Measurements from ENCODE around the gene RBFOX1. TPM values are rescaled to one million over a fixed set of nuclear protein-coding genes. Genes with fewer than 3 reads are reported as not detected.

RBFOX1 gene
- total and polyA plus RNA-seq, 4 experiments from 2014 or later: not detected

GRCh38 chr16:7624871-7625766, 292.5 kb downstream of the RBFOX1 start:
- ChIA-PET CTCF (ENCODE audit: partially characterized antibody) (no interaction called here), POLR2A (ENCODE audit: partially characterized antibody) (no interaction called here)
- intact Hi-C loops (cut with micrococcal nuclease): no loop called here
- Histone ChIP-seq H3K4me1 (ENCODE audit: insufficient read depth, low read length) (no peaks in the 10 kb centered on the region), H3K4me3 (ENCODE audit: low read length in 2 of 2) (no peak overlapping the region), H3K27me3 (ENCODE audit: insufficient read depth, low read length) (no peaks in the 10 kb centered on the region), H3K9me3 (ENCODE audit: control insufficient read depth in 1 of 2, low read length in 2 of 2) (no peaks in the 10 kb centered on the region), H3K27ac (ENCODE audit: low read depth, low read length) (no peak overlapping the region), H3K36me3 (ENCODE audit: insufficient read depth, low read length) (no peaks in the 10 kb centered on the region)
- peaks cover under 1 to 19% (median 9%) of the 10 kb centered on the region in 8 donors for H3K9me3 Mint-ChIP-seq
- H3K36me3 Mint-ChIP-seq: no peaks in the 10 kb centered on the region
- peaks cover 0 to 3% (median 0%) of the 10 kb centered on the region in 4 donors for H3K4me1 Mint-ChIP-seq
- no peak overlapping the region for H3K27ac Mint-ChIP-seq
- no peaks in the 10 kb centered on the region for H3K27me3 Mint-ChIP-seq
- H3K4me3 Mint-ChIP-seq: no peak overlapping the region
- DNase-seq: no peak

- H3K9me3 Mint-ChIP-seq: peaks cover 0 to 25% (median 12%) of the 10 kb centered on the region in 8 donors
- Histone ChIP-seq H3K27ac (ENCODE audit: low read depth, low read length) (no peak overlapping the region), H3K36me3 (ENCODE audit: insufficient read depth, low read length) (no peaks in the 10 kb centered on the region), H3K27me3 (ENCODE audit: insufficient read depth, low read length) (no peaks in the 10 kb centered on the region), H3K9me3 (ENCODE audit: control insufficient read depth in 1 of 2, low read length in 2 of 2) (no peaks in the 10 kb centered on the region), H3K4me1 (ENCODE audit: insufficient read depth, low read length) (no peaks in the 10 kb centered on the region), H3K4me3 (ENCODE audit: low read length in 2 of 2) (no peak overlapping the region)
- no peak overlapping the region for H3K4me3 Mint-ChIP-seq
- peaks cover 0 to 3% (median 0%) of the 10 kb centered on the region in 4 donors for H3K4me1 Mint-ChIP-seq
- no peaks in the 10 kb centered on the region for H3K27me3 Mint-ChIP-seq
- intact Hi-C loops (cut with micrococcal nuclease): no loop called here
- ChIA-PET POLR2A (ENCODE audit: partially characterized antibody) (no interaction called here), CTCF (ENCODE audit: partially characterized antibody) (no interaction called here)
- H3K36me3 Mint-ChIP-seq: no peaks in the 10 kb centered on the region
- DNase-seq: no peak
- no peak overlapping the region for H3K27ac Mint-ChIP-seq
These were observed 296.3 kb downstream of the RBFOX1 start for GRCh38 chr16:7628981-7629380.

GRCh38 chr16:7629571-7629970, 296.9 kb downstream of the RBFOX1 start:
- intact Hi-C loops (cut with micrococcal nuclease): no loop called here

DNA sequence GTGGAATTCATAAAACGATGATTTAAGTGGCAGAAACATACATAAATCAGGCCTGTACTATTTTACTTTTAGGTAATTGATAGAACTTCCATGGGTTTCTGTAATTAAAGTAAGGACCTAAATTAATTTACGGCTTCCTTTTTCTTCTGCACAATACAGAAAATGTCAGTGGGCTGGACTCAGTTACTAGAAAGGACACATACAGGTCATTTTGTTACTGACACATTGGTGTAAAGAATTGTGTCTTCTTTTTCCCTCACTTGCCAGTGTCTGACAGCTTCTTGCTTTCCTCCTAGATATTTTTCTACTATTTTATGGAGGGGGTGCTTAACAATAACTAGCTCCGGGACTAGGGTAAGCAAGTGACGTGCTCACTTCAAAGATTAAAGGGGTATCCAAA, 304.8 kb downstream of the RBFOX1 start:
- POLR2A ChIA-PET (ENCODE audit: partially characterized antibody): no interaction called here
- Mint-ChIP-seq H3K27ac (no peak overlapping the region), H3K36me3 (no peaks in the 10 kb centered on the region), H3K4me1 (no peaks in the 10 kb centered on the region), H3K27me3 (no peaks in the 10 kb centered on the region), H3K9me3 (peaks cover 5 to 41% (median 14%) of the 10 kb centered on the region in 8 donors), H3K4me3 (no peak overlapping the region)
- H3K4me3 ChIP-seq (ENCODE audit: low read length in 2 of 2): no peak overlapping the region
- H3K9me3 ChIP-seq (ENCODE audit: control insufficient read depth in 1 of 2, low read length in 2 of 2): no peaks in the 10 kb centered on the region
- CTCF ChIA-PET (ENCODE audit: partially characterized antibody): no interaction called here
- no peaks in the 10 kb centered on the region for H3K4me1 ChIP-seq (ENCODE audit: insufficient read depth, low read length)
- DNase-seq: no peak
- H3K27me3 ChIP-seq (ENCODE audit: insufficient read depth, low read length): no peaks in the 10 kb centered on the region
- no peak overlapping the region for H3K27ac ChIP-seq (ENCODE audit: low read depth, low read length)
- H3K36me3 ChIP-seq (ENCODE audit: insufficient read depth, low read length): no peaks in the 10 kb centered on the region
- intact Hi-C loops (cut with micrococcal nuclease): no loop called here

More at GRCh38 chr16:7629571-7629970, 296.9 kb downstream of the RBFOX1 start:
- Histone ChIP-seq H3K36me3 (ENCODE audit: insufficient read depth, low read length) (no peaks in the 10 kb centered on the region), H3K9me3 (ENCODE audit: control insufficient read depth in 1 of 2, low read length in 2 of 2) (no peaks in the 10 kb centered on the region), H3K27ac (ENCODE audit: low read depth, low read length) (no peak overlapping the region), H3K4me3 (ENCODE audit: low read length in 2 of 2) (no peak overlapping the region), H3K27me3 (ENCODE audit: insufficient read depth, low read length) (no peaks in the 10 kb centered on the region), H3K4me1 (ENCODE audit: insufficient read depth, low read length) (no peaks in the 10 kb centered on the region)
- H3K27ac Mint-ChIP-seq: no peak overlapping the region
- H3K9me3 Mint-ChIP-seq: peaks cover 0 to 26% (median 14%) of the 10 kb centered on the region in 8 donors
- ChIA-PET POLR2A (ENCODE audit: partially characterized antibody) (no interaction called here), CTCF (ENCODE audit: partially characterized antibody) (no interaction called here)
- no peak overlapping the region for H3K4me3 Mint-ChIP-seq
- DNase-seq: no peak
- H3K27me3 Mint-ChIP-seq: no peaks in the 10 kb centered on the region
- peaks cover 0 to 2% (median 0%) of the 10 kb centered on the region in 4 donors for H3K4me1 Mint-ChIP-seq
- no peaks in the 10 kb centered on the region for H3K36me3 Mint-ChIP-seq

GRCh38 chr16:7638306-7638705, 305.7 kb downstream of the RBFOX1 start:
- intact Hi-C loops (cut with micrococcal nuclease): no loop called here
- no peaks in the 10 kb centered on the region for H3K36me3 ChIP-seq (ENCODE audit: insufficient read depth, low read length)
- no peak for DNase-seq
- no peak overlapping the region for H3K4me3 Mint-ChIP-seq
- peaks cover 5 to 46% (median 14%) of the 10 kb centered on the region in 8 donors for H3K9me3 Mint-ChIP-seq
- H3K36me3 Mint-ChIP-seq: no peaks in the 10 kb centered on the region
- no peaks in the 10 kb centered on the region for H3K4me1 ChIP-seq (ENCODE audit: insufficient read depth, low read length)
- H3K4me3 ChIP-seq (ENCODE audit: low read length in 2 of 2): no peak overlapping the region
- no peaks in the 10 kb centered on the region for H3K27me3 Mint-ChIP-seq
- H3K27me3 ChIP-seq (ENCODE audit: insufficient read depth, low read length): no peaks in the 10 kb centered on the region
- ChIA-PET CTCF (ENCODE audit: partially characterized antibody) (no interaction called here), POLR2A (ENCODE audit: partially characterized antibody) (no interaction called here)
- H3K27ac Mint-ChIP-seq: no peak overlapping the region
- no peak overlapping the region for H3K27ac ChIP-seq (ENCODE audit: low read depth, low read length)
- no peaks in the 10 kb centered on the region for H3K9me3 ChIP-seq (ENCODE audit: control insufficient read depth in 1 of 2, low read length in 2 of 2)
- H3K4me1 Mint-ChIP-seq: no peaks in the 10 kb centered on the region

GRCh38 chr16:7640334-7640733, 307.7 kb downstream of the RBFOX1 start:
- Mint-ChIP-seq H3K4me3 (no peak overlapping the region), H3K36me3 (no peaks in the 10 kb centered on the region), H3K9me3 (peaks cover 4 to 42% (median 14%) of the 10 kb centered on the region in 8 donors), H3K4me1 (no peaks in the 10 kb centered on the region), H3K27ac (no peak overlapping the region), H3K27me3 (no peaks in the 10 kb centered on the region)
- intact Hi-C loops (cut with micrococcal nuclease): no loop called here
- ChIA-PET POLR2A (ENCODE audit: partially characterized antibody) (no interaction called here), CTCF (ENCODE audit: partially characterized antibody) (no interaction called here)
- H3K9me3 ChIP-seq (ENCODE audit: control insufficient read depth in 1 of 2, low read length in 2 of 2): no peaks in the 10 kb centered on the region
- H3K4me1 ChIP-seq (ENCODE audit: insufficient read depth, low read length): no peaks in the 10 kb centered on the region
- no peak overlapping the region for H3K27ac ChIP-seq (ENCODE audit: low read depth, low read length)
- H3K4me3 ChIP-seq (ENCODE audit: low read length in 2 of 2): no peak overlapping the region
- H3K27me3 ChIP-seq (ENCODE audit: insufficient read depth, low read length): no peaks in the 10 kb centered on the region
- DNase-seq: no peak
- H3K36me3 ChIP-seq (ENCODE audit: insufficient read depth, low read length): no peaks in the 10 kb centered on the region

DNA sequence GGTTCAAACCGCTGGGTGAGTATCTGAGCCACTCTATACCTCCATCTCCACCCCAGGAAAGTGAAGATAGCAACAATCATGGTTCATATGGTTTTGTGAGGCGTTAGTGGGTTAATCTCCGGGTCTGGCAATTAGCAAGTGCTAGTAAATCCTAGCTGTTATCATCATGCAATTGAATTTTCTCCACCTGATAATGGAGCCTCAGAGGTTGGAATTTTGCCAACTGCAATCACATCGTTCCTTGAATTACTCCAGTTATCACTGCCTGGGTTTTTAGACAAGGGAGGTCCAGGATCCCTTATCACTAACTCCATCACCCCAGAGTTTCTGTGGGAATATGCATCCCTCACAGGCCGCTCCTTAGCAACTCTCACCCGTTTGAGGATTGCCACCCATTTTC, 311.5 kb downstream of the RBFOX1 start:
- Mint-ChIP-seq H3K9me3 (peaks cover 5 to 36% (median 14%) of the 10 kb centered on the region in 8 donors), H3K4me1 (no peaks in the 10 kb centered on the region), H3K36me3 (no peaks in the 10 kb centered on the region), H3K27me3 (no peaks in the 10 kb centered on the region), H3K27ac (no peak overlapping the region), H3K4me3 (no peak overlapping the region)
- intact Hi-C loops (cut with micrococcal nuclease): no loop called here
- ChIA-PET CTCF (ENCODE audit: partially characterized antibody) (no interaction called here), POLR2A (ENCODE audit: partially characterized antibody) (no interaction called here)
- DNase-seq: no peak
- Histone ChIP-seq H3K27me3 (ENCODE audit: insufficient read depth, low read length) (no peaks in the 10 kb centered on the region), H3K4me3 (ENCODE audit: low read length in 2 of 2) (no peak overlapping the region), H3K36me3 (ENCODE audit: insufficient read depth, low read length) (no peaks in the 10 kb centered on the region), H3K4me1 (ENCODE audit: insufficient read depth, low read length) (no peaks in the 10 kb centered on the region), H3K27ac (ENCODE audit: low read depth, low read length) (no peak overlapping the region), H3K9me3 (ENCODE audit: control insufficient read depth in 1 of 2, low read length in 2 of 2) (no peaks in the 10 kb centered on the region)

Measured in CD4-positive, alpha-beta memory T cell (primary cell).